Body of pancreas (tissue), 4 donors: ENCODE results near the gene LILRB4.

Experiments used
- POLR2A ChIP-seq, 3 donors: fragments of 450-650 bp; IDR thresholded peaks; one replicate each; pipeline ENCODE4 v1.6.1; 2016; ENCODE audit warnings: antibody characterized with exemption in 3 of 3, mild to moderate bottlenecking in 2 of 3
- TF ChIP-seq, protein P1 (sequence below), 7 experiments: fragments of 450-650 bp in 4 of 7; fragments of 200-600 bp in 3 of 7; sonication (generic) in 3 of 7; IDR thresholded peaks; one replicate each; pipeline ENCODE4 v1.5.1; 2016 to 2019; ENCODE audit warnings: antibody characterized with exemption in 7 of 7

DNA sequence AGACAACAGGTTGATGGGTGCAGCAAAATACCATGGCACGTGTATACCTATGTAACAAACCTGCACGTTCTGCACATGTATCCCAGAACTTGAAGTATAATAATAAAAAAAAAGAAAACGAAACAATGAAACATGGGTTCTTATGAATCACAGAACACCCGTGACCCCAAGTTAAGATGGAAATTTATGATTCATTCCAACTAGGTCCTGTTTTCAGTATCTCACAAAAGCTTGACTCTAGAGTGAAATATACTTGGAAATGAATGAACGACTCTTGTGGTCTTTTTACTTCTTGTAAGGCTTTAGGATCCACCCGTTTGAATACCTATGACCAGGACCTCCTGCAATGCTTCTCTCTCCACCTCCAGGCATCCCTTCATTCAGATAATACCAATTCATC lies 3.5 kb upstream of the LILRB4 start:
- TF ChIP-seq, protein P1, sequence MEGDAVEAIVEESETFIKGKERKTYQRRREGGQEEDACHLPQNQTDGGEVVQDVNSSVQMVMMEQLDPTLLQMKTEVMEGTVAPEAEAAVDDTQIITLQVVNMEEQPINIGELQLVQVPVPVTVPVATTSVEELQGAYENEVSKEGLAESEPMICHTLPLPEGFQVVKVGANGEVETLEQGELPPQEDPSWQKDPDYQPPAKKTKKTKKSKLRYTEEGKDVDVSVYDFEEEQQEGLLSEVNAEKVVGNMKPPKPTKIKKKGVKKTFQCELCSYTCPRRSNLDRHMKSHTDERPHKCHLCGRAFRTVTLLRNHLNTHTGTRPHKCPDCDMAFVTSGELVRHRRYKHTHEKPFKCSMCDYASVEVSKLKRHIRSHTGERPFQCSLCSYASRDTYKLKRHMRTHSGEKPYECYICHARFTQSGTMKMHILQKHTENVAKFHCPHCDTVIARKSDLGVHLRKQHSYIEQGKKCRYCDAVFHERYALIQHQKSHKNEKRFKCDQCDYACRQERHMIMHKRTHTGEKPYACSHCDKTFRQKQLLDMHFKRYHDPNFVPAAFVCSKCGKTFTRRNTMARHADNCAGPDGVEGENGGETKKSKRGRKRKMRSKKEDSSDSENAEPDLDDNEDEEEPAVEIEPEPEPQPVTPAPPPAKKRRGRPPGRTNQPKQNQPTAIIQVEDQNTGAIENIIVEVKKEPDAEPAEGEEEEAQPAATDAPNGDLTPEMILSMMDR (IDR thresholded peaks at IDR 0.05), result no peak
- no peak for TF ChIP-seq POLR2A (IDR thresholded peaks at IDR 0.05)
